ENCODE results near the gene LYPD1.

DNA sequence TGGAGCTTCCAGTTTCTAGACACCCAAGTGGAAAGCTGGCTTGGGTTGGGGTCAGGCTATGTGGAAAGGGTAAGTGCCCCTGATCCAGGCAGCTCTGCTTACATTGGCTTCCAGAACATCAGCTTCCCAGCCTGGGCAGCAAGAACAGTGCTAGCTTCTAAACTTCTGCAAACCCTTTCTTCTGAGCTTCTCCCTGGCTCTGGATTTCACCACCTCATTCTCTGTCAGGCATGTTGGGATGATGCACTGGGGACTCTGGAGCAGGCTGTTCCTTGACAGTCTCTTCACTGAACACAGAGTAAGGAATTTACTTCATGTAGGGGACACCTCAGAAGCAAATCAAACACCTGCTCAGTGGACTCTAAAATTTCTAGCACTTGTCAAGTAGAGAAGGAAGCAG, 72.8 kb downstream of the LYPD1 start:
- TF ChIP-seq CTCF (IDR thresholded peaks at IDR 0.05), result no peak
- TF ChIP-seq, protein P1, sequence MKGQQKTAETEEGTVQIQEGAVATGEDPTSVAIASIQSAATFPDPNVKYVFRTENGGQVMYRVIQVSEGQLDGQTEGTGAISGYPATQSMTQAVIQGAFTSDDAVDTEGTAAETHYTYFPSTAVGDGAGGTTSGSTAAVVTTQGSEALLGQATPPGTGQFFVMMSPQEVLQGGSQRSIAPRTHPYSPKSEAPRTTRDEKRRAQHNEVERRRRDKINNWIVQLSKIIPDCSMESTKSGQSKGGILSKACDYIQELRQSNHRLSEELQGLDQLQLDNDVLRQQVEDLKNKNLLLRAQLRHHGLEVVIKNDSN (IDR thresholded peaks at IDR 0.05; ENCODE audit: borderline replicate concordance, low read depth), result no peak
- TF ChIP-seq MXI1 (IDR thresholded peaks at IDR 0.05; ENCODE audit: low read depth, low read length), result no peak
- TF ChIP-seq MAX (IDR thresholded peaks at IDR 0.05; ENCODE audit: low read depth), result no peak
- no peak for TF ChIP-seq POLR2AphosphoS5 (IDR thresholded peaks at IDR 0.05; ENCODE audit: low read depth, low read length)
- TF ChIP-seq EP300 (IDR thresholded peaks at IDR 0.05; ENCODE audit: borderline replicate concordance in 1 of 2, low read depth in 1 of 2, low read length in 1 of 2), result no peak
- TF ChIP-seq TAF1 (IDR thresholded peaks at IDR 0.05; ENCODE audit: borderline replicate concordance, low read depth, low read length), result no peak
- no peak for TF ChIP-seq GABPA (IDR thresholded peaks at IDR 0.05; ENCODE audit: low read depth)
- TF ChIP-seq RFX5 (IDR thresholded peaks at IDR 0.05; ENCODE audit: low read length), result no peak
- TF ChIP-seq CHD2 (IDR thresholded peaks at IDR 0.05; ENCODE audit: low read length, partially characterized antibody), result no peak
- TF ChIP-seq RXRA (IDR thresholded peaks at IDR 0.05; ENCODE audit: borderline replicate concordance, low read depth), result no peak
- TF ChIP-seq RAD21 (IDR thresholded peaks at IDR 0.05; ENCODE audit: low read length), result no peak
- no peak for TF ChIP-seq YY1 (IDR thresholded peaks at IDR 0.05; ENCODE audit: low read depth)
- TF ChIP-seq EZH2phosphoT487 (IDR thresholded peaks at IDR 0.05; ENCODE audit: borderline replicate concordance, low read depth), result no peak
